Prostate gland (tissue), 2 donors: ENCODE results near the gene CDC34.

Experiments used
- POLR2A ChIP-seq: fragments of 450-650 bp; IDR thresholded peaks from one replicate; pipeline ENCODE4 v1.6.1; 2016; ENCODE audit warnings: antibody characterized with exemption, mild to moderate bottlenecking
- TF ChIP-seq, protein P1 (sequence below), 4 experiments: fragments of 200-600 bp in 2 of 4; fragments of 450-650 bp in 2 of 4; sonication (generic) in 2 of 4; IDR thresholded peaks; 1 replicate in 3 of 4; 2 replicates in 1 of 4; pipeline ENCODE4 v1.5.1; 2016 to 2019; ENCODE audit warnings: antibody characterized with exemption in 4 of 4, mild to moderate bottlenecking in 2 of 4, moderate library complexity in 2 of 4

DNA sequence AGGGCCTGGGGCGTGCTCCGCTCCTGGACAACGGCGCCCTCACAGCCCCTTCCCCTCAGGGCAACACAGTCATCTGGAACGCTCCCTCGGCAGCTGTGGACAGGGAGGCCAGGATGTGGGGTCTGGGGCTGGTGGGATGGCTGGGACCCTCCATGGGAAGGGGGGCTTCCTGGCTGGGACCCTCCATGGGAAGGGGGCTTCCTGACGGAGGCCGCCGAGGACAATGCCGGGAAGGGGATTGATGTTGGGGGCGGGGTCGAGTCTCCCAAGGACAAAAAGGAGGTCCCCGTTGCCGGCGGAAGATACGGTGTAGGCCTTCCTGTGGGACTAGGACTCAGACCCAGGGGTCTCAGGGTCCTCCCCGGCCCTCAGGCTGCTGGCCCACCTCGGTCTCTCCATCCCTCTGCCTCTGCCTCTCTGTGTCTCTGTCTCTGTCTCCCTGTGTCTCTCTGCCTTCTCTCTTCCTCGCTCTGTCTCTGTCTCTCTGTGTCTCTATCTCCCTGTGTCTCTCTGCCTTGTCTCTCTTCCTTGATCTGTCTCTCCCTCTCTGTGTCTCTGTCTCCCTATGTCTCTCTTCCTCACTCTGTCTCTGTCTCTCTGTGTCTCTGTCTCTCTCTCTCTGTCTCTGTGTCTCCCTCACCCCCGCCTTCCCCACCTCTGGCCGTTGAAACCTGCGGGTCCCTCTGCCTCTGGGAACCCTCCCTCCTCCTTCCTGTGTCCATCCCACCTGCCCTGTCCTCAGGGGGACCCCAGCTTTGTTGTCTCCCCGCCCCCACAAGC, 38.0 kb upstream of the CDC34 start:
- TF ChIP-seq, protein P1, sequence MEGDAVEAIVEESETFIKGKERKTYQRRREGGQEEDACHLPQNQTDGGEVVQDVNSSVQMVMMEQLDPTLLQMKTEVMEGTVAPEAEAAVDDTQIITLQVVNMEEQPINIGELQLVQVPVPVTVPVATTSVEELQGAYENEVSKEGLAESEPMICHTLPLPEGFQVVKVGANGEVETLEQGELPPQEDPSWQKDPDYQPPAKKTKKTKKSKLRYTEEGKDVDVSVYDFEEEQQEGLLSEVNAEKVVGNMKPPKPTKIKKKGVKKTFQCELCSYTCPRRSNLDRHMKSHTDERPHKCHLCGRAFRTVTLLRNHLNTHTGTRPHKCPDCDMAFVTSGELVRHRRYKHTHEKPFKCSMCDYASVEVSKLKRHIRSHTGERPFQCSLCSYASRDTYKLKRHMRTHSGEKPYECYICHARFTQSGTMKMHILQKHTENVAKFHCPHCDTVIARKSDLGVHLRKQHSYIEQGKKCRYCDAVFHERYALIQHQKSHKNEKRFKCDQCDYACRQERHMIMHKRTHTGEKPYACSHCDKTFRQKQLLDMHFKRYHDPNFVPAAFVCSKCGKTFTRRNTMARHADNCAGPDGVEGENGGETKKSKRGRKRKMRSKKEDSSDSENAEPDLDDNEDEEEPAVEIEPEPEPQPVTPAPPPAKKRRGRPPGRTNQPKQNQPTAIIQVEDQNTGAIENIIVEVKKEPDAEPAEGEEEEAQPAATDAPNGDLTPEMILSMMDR (IDR thresholded peaks at IDR 0.05) = no peak
- TF ChIP-seq POLR2A = no peak
